ENCODE results near the gene RPL27A. TPM values are rescaled to one million over a fixed set of nuclear protein-coding genes. Genes with fewer than 3 reads are reported as not detected.

RPL27A gene
- total RNA-seq, 1 experiment from 2014 or later: 1,055 TPM

DNA sequence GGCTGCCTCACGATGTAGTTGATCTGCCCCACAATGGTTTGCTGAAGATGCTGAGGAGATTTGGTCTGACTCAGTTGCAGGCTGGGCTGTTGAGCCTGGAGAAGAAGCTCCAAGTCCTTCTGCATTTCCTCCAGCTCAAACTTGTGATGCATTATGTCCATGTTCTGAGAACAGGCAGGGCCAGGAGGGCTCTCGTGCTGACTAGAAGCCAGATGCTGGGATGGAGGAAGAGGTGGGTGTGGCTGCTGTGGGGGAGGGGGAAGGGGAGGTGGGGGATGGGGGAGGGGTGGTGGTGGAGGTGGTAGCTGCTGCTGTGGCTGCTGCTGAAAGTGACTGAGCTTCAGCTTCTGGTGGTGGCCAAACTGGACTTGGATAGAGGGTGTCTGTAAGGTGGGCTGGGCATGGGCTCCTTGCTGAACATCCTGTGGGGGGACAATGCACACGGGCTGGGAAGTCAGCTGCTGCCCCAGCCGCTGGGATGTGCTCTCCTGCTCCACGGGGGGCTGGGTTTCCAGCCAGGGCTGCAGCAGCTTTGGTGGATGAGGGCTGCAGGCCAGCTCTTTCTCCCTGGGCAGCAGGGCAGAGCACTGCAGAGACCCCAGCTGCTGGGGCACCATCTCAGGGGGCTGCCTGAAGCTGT, 42.2 kb upstream of the RPL27A start:
- H4K20me1 ChIP-seq (ENCODE audit: insufficient read depth): no peaks in the 10 kb centered on the region
- DNase-seq (ENCODE audit: low read depth, low spot score) (no peak), ATAC-seq (no peak)
- ChIA-PET RAD21 (ENCODE audit: low non-redundant PET in 1 of 2, low total read pairs in 2 of 2, uncharacterized antibody in 2 of 2, unreplicated experiment in 2 of 2) (no interaction called here), POLR2A (no interaction called here), CTCF (no interaction called here)
- H3K9ac ChIP-seq (ENCODE audit: low read length): no peak overlapping the region
- peaks cover 44 to 58% of the 10 kb centered on the region in 2 experiments; a peak in 3 of 4 replicates for H3K36me3 ChIP-seq (ENCODE audit: control insufficient read depth in 1 of 2, insufficient read depth in 2 of 2, low read length in 2 of 2)
- no peak overlapping the region for H3K27ac ChIP-seq (ENCODE audit: low read depth, low read length)
- no peaks in the 10 kb centered on the region for H3K9me3 ChIP-seq (ENCODE audit: control insufficient read depth in 1 of 2, insufficient read depth in 1 of 2, low read depth in 1 of 2, low read length in 2 of 2)
- no peak overlapping the region for H3K4me3 ChIP-seq (replicated peaks in 1 of 2; ENCODE audit: low read depth in 1 of 2, low read length in 2 of 2)
- intact Hi-C loops (cut with micrococcal nuclease): no loop called here
- H3K4me2 ChIP-seq (ENCODE audit: low read length): no peak overlapping the region
- H2AFZ ChIP-seq (ENCODE audit: low read depth, low read length, poor library complexity, severe bottlenecking): no peak overlapping the region
- no peaks in the 10 kb centered on the region for H3K27me3 ChIP-seq (ENCODE audit: insufficient read depth, low read length)
- H3K4me1 ChIP-seq (ENCODE audit: control insufficient read depth in 1 of 2, insufficient read depth in 2 of 2, low read length in 2 of 2): no peaks in the 10 kb centered on the region
- TF ChIP-seq EZH2phosphoT487 (IDR thresholded peaks at IDR 0.05; ENCODE audit: borderline replicate concordance) (no peak), ZNF274 (IDR thresholded peaks at IDR 0.05; ENCODE audit: low read depth, low read length) (no peak), EZH2 (IDR thresholded peaks at IDR 0.05) (no peak), CBX3 (IDR thresholded peaks at IDR 0.05; ENCODE audit: low read depth) (no peak), YY1 (IDR thresholded peaks at IDR 0.05; ENCODE audit: extremely low read depth, insufficient replicate concordance, low read depth, low read length) (no peak), POLR2AphosphoS5 (IDR thresholded peaks at IDR 0.05; ENCODE audit: low read depth, low read length) (no peak), TCF7L2 (IDR thresholded peaks at IDR 0.05; ENCODE audit: borderline replicate concordance, extremely low read depth, insufficient read depth, insufficient read length) (no peak), ZFX (IDR thresholded peaks at IDR 0.05) (no peak), SRF (IDR thresholded peaks at IDR 0.05; ENCODE audit: low read depth) (no peak), CEBPB (IDR thresholded peaks at IDR 0.05; ENCODE audit: low read depth) (no peak), SIN3A (IDR thresholded peaks at IDR 0.05; ENCODE audit: low read depth) (no peak), SP1 (IDR thresholded peaks at IDR 0.05; ENCODE audit: low read depth) (no peak), ELF1 (IDR thresholded peaks at IDR 0.05; ENCODE audit: borderline replicate concordance, low read depth) (no peak), RAD21 (IDR thresholded peaks at IDR 0.05; ENCODE audit: low read depth) (no peak)
- TF ChIP-seq, protein P1, sequence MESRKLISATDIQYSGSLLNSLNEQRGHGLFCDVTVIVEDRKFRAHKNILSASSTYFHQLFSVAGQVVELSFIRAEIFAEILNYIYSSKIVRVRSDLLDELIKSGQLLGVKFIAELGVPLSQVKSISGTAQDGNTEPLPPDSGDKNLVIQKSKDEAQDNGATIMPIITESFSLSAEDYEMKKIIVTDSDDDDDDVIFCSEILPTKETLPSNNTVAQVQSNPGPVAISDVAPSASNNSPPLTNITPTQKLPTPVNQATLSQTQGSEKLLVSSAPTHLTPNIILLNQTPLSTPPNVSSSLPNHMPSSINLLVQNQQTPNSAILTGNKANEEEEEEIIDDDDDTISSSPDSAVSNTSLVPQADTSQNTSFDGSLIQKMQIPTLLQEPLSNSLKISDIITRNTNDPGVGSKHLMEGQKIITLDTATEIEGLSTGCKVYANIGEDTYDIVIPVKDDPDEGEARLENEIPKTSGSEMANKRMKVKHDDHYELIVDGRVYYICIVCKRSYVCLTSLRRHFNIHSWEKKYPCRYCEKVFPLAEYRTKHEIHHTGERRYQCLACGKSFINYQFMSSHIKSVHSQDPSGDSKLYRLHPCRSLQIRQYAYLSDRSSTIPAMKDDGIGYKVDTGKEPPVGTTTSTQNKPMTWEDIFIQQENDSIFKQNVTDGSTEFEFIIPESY (IDR thresholded peaks at IDR 0.05; ENCODE audit: extremely low read depth, insufficient replicate concordance, low read length): no peak
- TF ChIP-seq, protein P2, sequence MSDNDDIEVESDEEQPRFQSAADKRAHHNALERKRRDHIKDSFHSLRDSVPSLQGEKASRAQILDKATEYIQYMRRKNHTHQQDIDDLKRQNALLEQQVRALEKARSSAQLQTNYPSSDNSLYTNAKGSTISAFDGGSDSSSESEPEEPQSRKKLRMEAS (IDR thresholded peaks at IDR 0.05): no peak
- TF ChIP-seq, protein P3, sequence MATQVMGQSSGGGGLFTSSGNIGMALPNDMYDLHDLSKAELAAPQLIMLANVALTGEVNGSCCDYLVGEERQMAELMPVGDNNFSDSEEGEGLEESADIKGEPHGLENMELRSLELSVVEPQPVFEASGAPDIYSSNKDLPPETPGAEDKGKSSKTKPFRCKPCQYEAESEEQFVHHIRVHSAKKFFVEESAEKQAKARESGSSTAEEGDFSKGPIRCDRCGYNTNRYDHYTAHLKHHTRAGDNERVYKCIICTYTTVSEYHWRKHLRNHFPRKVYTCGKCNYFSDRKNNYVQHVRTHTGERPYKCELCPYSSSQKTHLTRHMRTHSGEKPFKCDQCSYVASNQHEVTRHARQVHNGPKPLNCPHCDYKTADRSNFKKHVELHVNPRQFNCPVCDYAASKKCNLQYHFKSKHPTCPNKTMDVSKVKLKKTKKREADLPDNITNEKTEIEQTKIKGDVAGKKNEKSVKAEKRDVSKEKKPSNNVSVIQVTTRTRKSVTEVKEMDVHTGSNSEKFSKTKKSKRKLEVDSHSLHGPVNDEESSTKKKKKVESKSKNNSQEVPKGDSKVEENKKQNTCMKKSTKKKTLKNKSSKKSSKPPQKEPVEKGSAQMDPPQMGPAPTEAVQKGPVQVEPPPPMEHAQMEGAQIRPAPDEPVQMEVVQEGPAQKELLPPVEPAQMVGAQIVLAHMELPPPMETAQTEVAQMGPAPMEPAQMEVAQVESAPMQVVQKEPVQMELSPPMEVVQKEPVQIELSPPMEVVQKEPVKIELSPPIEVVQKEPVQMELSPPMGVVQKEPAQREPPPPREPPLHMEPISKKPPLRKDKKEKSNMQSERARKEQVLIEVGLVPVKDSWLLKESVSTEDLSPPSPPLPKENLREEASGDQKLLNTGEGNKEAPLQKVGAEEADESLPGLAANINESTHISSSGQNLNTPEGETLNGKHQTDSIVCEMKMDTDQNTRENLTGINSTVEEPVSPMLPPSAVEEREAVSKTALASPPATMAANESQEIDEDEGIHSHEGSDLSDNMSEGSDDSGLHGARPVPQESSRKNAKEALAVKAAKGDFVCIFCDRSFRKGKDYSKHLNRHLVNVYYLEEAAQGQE (IDR thresholded peaks at IDR 0.05; ENCODE audit: low read depth): no peak
- no peaks in the 10 kb centered on the region for H3K79me2 ChIP-seq (ENCODE audit: insufficient read depth, low read length)
- no peaks in the 10 kb centered on the region for H3K9me2 ChIP-seq (ENCODE audit: insufficient read depth)
- BruUV-seq (replicated peaks): no TSS peak
